ENCODE measurements around the gene NTF4.
"Not testable (repeated sequence)": the region's sequence is repeated elsewhere in the genome, so short reads cannot be mapped to it uniquely, and the experiment has no call there.

- TF ChIP-seq ZFX (IDR thresholded peaks at IDR 0.05); CTCF (IDR thresholded peaks at IDR 0.05 in 2 of 3, conservative IDR thresholded peaks at IDR 0.05 in 1 of 3; ENCODE audit: borderline replicate concordance in 1 of 3, insufficient read depth in 1 of 3, low read depth in 2 of 3, low read length in 2 of 3); EZH2 (IDR thresholded peaks at IDR 0.05); POLR2A (IDR thresholded peaks at IDR 0.05; ENCODE audit: borderline replicate concordance, extremely low read depth, insufficient read depth, insufficient read length); ZNF274 (IDR thresholded peaks at IDR 0.05; ENCODE audit: low read depth, low read length); EGR1 (IDR thresholded peaks at IDR 0.05; ENCODE audit: low read depth); POLR2AphosphoS5 (IDR thresholded peaks at IDR 0.05; ENCODE audit: low read depth, low read length); REST (IDR thresholded peaks at IDR 0.05; ENCODE audit: low read depth): not testable (repeated sequence)
Observed at GRCh38 chr19:49025088-49025487, 39.5 kb downstream of the NTF4 start.
